Left ventricle myocardium superior (tissue), 1 donor: ENCODE measurements around the gene SERPINE2. TPM values are rescaled to one million over a fixed set of nuclear protein-coding genes. Genes with fewer than 3 reads are reported as not detected.
A peak's percentile ranks its signal among the peaks of the same experiment; 100 is the strongest.

Source experiments
- ATAC-seq: fragments of 200-7000 bp; cut with Tn5 transposase; one replicate; pipeline ENCODE4 v1.9.1; 2020; ENCODE audit warnings: mild to moderate bottlenecking, moderate library complexity
- DNase-seq: peaks from one replicate; pipeline ENCODE4 v3.0.0-alpha.2; 2020
- intact Hi-C: fragments of 100-400 bp; cut with micrococcal nuclease; formaldehyde crosslinking; loops from one replicate; pipeline ENCODE4 v1.11.0; 2022
- total RNA-seq: library from RNA; stranded (reverse); fragmentation: NEBNext Ultra II Directional; extraction: Animal tissue kit (Norgen Biotek cat#: 25700); gene quantifications from one replicate; pipeline ENCODE4 v1.2.1, GENCODE V29; 2021
- donor health status: DM: no; HTN: yes; CAD: no; lungs with severe emphysema.

Gene SERPINE2
- total RNA-seq, 1 donor from 2014 or later, result 6.0 TPM

DNA sequence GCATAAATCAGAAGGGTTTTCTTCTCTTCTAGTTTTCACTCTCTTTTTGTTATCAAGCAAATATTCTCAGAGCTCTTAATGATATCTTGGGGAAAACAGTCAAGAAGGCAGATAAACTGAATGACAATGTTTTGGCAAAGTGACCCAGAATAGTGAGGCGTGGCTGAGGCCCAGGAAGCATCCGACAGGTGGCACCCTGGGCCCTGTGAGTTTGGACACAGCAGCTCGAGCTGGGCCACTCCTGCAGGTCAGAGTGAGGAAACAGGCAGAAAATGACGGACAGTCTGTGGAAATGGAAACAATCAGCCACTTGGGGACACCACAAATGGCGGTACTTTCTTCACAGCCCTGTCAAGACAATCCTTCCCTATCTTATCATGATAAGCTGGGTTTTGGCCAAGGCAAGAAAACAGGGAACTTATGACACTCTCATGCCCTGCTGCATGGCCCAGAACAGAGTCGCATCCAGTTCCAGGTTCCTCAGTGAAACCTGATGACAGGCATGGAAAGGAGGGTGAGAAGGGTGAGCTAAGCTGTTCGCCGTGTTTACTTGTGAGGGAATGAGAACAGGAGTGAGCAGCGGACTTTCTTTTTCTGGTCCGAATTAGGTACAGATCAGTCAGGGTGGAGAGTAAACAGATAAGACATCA, 49.8 kb downstream of the SERPINE2 start:
- no peak for ATAC-seq
- intact Hi-C loops, result no loop called here
- no peak for DNase-seq

DNA sequence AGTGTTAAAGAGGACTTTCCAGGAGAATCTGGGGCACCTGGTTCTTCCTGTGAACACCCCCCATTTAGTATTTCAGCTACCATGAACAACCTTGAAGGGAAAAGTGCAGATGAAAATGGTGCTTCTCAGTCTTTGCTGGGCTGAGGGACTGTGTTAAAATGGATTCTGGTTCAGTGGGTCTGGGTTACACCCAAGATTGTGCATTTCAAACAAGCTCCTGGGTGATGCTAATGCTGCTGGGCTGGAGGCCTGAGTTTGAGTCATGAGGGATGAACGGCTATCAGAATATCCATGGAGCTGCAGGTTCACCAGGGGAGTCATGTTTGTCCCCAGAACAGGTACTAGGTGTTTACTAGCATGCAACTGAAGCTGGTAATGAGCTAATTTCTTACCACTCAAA, 57.8 kb downstream of the SERPINE2 start:
- intact Hi-C loops, result no loop called here
- ATAC-seq (no peak), DNase-seq (no peak)

- intact Hi-C loops, result no loop called here
- ATAC-seq (no peak), DNase-seq (no peak)
Observed at GRCh38 chr2:223980803-223981202, 58.3 kb downstream of the SERPINE2 start.

GRCh38 chr2:223980397-223980735, 58.7 kb downstream of the SERPINE2 start:
- intact Hi-C loops, result no loop called here

GRCh38 chr2:223979730-223980396, 59.2 kb downstream of the SERPINE2 start:
- ATAC-seq (no peak), DNase-seq (no peak)
- intact Hi-C loops, result no loop called here

More at GRCh38 chr2:223980397-223980735, 58.7 kb downstream of the SERPINE2 start:
- no peak for DNase-seq
- ATAC-seq, result no peak

GRCh38 chr2:223978451-223978850, 60.6 kb downstream of the SERPINE2 start:
- ATAC-seq (no peak), DNase-seq (no peak)
- intact Hi-C loops, result no loop called here

DNA sequence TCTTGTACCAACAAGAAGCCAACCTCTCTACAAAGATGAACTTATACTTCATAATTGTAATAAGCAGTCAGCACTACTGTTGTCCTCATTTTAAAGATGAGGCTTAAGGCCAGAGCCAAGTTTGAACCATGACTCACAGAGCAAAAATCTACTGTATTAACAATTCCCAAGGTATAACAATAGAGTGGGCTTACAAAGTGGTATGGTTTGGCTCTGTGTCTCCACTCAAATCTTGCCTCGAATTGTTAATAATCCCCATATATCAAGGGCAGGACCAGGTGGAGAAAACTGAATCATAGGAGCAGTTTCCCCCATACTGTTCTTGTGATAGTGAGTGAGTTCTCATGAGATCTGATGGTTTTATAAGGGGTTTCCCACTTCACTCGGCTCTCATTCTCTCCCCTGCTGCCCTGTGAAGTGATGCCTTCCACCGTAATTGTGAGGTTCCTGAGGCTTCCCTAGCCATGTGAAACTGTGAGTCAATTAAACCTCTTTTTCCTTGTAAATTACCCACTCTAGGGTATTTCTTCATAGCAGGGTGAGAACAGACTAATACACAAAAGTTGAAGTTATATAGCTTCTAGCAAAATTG, 62.4 kb downstream of the SERPINE2 start:
- intact Hi-C loops, result no loop called here
- no peak for ATAC-seq

GRCh38 chr2:223973606-223974005, 65.5 kb downstream of the SERPINE2 start:
- DNase-seq (no peak), ATAC-seq (no peak)

More for the DNA sequence above, 62.4 kb downstream of the SERPINE2 start:
- no peak for DNase-seq

DNA sequence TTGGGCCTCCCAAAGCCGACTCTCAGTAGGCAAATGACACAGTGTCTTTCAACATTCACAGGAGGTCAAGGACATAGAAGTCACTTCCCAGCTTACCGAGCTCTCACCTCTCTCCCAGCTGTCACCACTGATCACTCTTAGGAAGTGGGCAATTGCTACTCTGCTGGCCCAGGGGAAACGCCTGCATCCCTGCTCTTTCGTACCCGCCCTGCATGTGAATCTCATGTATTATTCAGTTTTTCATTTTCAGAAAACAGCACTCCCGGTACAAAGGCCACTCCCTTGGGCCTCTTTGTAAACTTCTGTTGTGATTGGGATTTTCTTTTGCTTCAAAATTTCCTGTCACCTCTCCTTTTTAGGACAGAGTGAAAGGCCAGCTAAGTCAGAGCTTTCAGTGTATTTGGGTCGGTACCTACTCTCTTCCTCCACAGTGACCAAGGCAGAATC, 66.4 kb downstream of the SERPINE2 start:
- DNase-seq (no peak), ATAC-seq (no peak)
- intact Hi-C loops, result loop anchor here (5.0 kb wide), 1 partner anchor 310 kb away; no protein-coding TSS in a partner anchor

More at GRCh38 chr2:223973606-223974005, 65.5 kb downstream of the SERPINE2 start:
- intact Hi-C loops, result loop anchor here (5.0 kb wide), 1 partner anchor 309 kb away; no protein-coding TSS in a partner anchor

- intact Hi-C loops, result loop anchor here (5.0 kb wide), 1 partner anchor 311 kb away; no protein-coding TSS in a partner anchor
- no peak for DNase-seq
- no peak for ATAC-seq
Observed at GRCh38 chr2:223971731-223972130, 67.4 kb downstream of the SERPINE2 start.

DNA sequence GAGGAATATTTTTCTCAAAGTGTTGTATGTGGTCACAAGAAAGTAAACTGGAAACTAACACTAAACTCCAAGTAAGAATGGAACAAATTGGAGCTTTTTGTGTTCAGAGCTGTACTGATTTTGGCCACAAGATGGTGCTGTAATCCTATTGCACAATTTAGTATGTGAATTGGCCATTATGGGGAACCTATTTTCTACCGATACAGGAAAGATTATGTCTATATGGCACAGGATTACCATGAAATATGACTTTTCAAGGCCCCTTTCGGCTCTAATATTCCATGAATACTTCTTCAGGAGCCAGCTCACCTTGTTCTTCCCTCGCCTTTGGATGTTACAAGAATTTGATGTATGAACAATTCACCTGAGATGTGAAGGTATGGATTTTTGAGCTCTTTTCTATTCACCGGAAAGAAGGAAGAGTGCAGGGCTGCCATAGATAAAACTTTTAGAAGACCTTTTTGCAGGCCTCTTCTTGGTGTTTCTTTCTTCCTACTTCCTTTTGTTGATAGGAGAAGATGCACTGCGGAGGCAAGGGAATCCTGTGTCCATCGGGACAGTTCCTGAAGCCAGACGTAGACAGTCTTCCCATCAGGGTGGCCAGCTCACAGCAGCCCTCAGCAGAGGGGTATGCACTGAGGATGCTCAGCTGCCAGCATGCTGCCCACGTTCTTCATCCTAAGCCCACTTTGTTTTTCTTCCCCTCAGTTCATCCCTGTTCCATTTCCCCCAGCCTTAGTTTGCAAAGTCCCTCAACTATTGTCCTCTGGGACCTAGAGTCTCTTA, 68.5 kb downstream of the SERPINE2 start:
- ATAC-seq, result peak; percentile 45
- intact Hi-C loops, result loop anchor here (5.0 kb wide), 1 partner anchor 312 kb away; no protein-coding TSS in a partner anchor

DNA sequence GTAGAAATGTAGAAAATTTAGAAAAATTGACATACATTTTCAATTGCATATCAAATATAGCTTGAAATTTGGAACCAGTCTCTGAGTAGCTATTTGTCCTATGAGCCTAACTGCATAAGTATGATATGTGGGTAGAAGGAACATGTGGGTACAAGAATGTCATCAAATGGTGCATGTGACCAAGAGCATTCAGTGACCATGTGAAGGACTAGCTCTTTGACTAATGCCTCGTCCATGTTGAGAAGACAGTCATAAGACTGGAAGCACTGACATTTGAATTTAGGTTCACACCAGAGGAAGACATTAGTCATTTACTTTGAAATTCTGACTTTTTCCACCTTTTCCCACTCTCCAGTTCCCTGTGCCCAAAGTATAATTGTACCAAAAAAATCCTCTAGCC, 69.2 kb downstream of the SERPINE2 start:
- DNase-seq (no peak), ATAC-seq (no peak)
- intact Hi-C loops, result loop anchor here (5.0 kb wide), 1 partner anchor 312 kb away; no protein-coding TSS in a partner anchor

More for the DNA sequence above, 68.5 kb downstream of the SERPINE2 start:
- DNase-seq, result no peak

- no peak for ATAC-seq
- no peak for DNase-seq
- intact Hi-C loops, result no loop called here
Observed at GRCh38 chr2:223969315-223969714, 69.8 kb downstream of the SERPINE2 start.

- intact Hi-C loops, result no loop called here
- DNase-seq (no peak), ATAC-seq (no peak)
Observed at GRCh38 chr2:223967981-223968380, 71.1 kb downstream of the SERPINE2 start.

- ATAC-seq, result no peak
- intact Hi-C loops, result no loop called here
- DNase-seq, result no peak
Observed at GRCh38 chr2:223959688-223960087, 79.4 kb downstream of the SERPINE2 start.

GRCh38 chr2:223957092-223957851, 81.8 kb downstream of the SERPINE2 start, which contains the start of gene MRPL44:
MRPL44 (plus strand) TSS chr2:223957463; CDS start chr2:223957473, 10 bp downstream.
- peak; percentile 98 for DNase-seq
- intact Hi-C loops, result no loop called here
- peak; percentile 100 for ATAC-seq

DNA sequence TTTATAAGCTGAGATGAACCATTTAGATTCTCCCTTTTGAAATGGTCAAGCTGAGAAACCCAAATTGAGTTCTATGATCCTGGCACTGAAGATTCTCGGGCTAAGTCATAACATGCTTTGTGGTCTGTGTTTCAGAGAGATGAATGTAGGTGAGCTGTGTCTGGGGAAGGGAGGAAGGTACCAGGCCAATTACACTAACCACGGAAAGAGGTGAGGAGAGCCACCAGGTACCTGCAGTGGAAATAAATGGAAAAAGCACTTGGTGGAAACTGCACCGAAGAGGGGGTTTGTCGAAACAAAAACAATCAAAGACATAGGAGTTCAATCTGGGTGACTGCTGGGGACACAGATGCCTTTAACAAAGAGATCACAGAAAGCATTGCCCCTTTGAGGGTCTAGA, 82.8 kb downstream of the SERPINE2 start:
- intact Hi-C loops, result no loop called here
- no peak for ATAC-seq

GRCh38 chr2:223954401-223954800, 84.7 kb downstream of the SERPINE2 start:
- no peak for DNase-seq
- no peak for ATAC-seq
- intact Hi-C loops, result no loop called here

More for the DNA sequence above, 82.8 kb downstream of the SERPINE2 start:
- no peak for DNase-seq
